Liver (tissue), 3 donors: ENCODE results near the gene CD320.

Source experiments
- ATF3 ChIP-seq: IDR thresholded peaks from 2 replicates; pipeline ENCODE4 v1.6.1; 2016; ENCODE audit warnings: antibody characterized with exemption
- CTCF ChIP-seq: fragments of 150-350 bp; IDR thresholded peaks from 2 replicates; pipeline ENCODE4 v1.5.1; 2017; ENCODE audit warnings: improper control_type of control experiment, low read depth, low read length; ENCODE audit not compliant: missing input control
- EGR1 ChIP-seq, 2 donors: IDR thresholded peaks; 2 replicates each; pipeline ENCODE4 v1.6.1; 2016 to 2018; ENCODE audit warnings: antibody characterized with exemption in 2 of 2, low read depth in 2 of 2
- FOXA1 ChIP-seq: IDR thresholded peaks from 2 replicates; pipeline ENCODE4 v1.6.1; 2016; ENCODE audit warnings: antibody characterized with exemption
- GABPA ChIP-seq, 2 donors: IDR thresholded peaks in 1 of 2; conservative IDR thresholded peaks in 1 of 2; 2 replicates each; pipeline ENCODE4 v1.6.1; 2016; ENCODE audit warnings: antibody characterized with exemption in 2 of 2, mild to moderate bottlenecking in 1 of 2, moderate library complexity in 1 of 2
- JUND ChIP-seq, 2 donors: IDR thresholded peaks; 2 replicates each; pipeline ENCODE4 v1.6.1; 2016; ENCODE audit warnings: antibody characterized with exemption in 2 of 2
- RAD21 ChIP-seq, 2 donors: IDR thresholded peaks; 2 replicates each; pipeline ENCODE4 v1.6.1; 2016; ENCODE audit warnings: antibody characterized with exemption in 2 of 2, mild to moderate bottlenecking in 2 of 2
- SP1 ChIP-seq: IDR thresholded peaks from 2 replicates; pipeline ENCODE4 v1.6.1; 2018; ENCODE audit warnings: antibody characterized with exemption, mild to moderate bottlenecking
- TAF1 ChIP-seq: conservative IDR thresholded peaks from 2 replicates; pipeline ENCODE4 v1.6.1; 2016; ENCODE audit warnings: antibody characterized with exemption, mild to moderate bottlenecking
- YY1 ChIP-seq: IDR thresholded peaks from 2 replicates; pipeline ENCODE4 v1.6.1; 2016; ENCODE audit warnings: antibody characterized with exemption, mild to moderate bottlenecking
- TF ChIP-seq, protein P1 (sequence below): IDR thresholded peaks from 2 replicates; pipeline ENCODE4 v1.6.1; 2016; ENCODE audit warnings: antibody characterized with exemption
- TF ChIP-seq, protein P2 (sequence below): IDR thresholded peaks from 2 replicates; pipeline ENCODE4 v1.6.1; 2016; ENCODE audit warnings: antibody characterized with exemption, mild to moderate bottlenecking
- TF ChIP-seq, protein P3 (sequence below): IDR thresholded peaks from 2 replicates; pipeline ENCODE4 v1.6.1; 2016; ENCODE audit warnings: antibody characterized with exemption
- donor health status: healthy.
- donor health status: healthy.

DNA sequence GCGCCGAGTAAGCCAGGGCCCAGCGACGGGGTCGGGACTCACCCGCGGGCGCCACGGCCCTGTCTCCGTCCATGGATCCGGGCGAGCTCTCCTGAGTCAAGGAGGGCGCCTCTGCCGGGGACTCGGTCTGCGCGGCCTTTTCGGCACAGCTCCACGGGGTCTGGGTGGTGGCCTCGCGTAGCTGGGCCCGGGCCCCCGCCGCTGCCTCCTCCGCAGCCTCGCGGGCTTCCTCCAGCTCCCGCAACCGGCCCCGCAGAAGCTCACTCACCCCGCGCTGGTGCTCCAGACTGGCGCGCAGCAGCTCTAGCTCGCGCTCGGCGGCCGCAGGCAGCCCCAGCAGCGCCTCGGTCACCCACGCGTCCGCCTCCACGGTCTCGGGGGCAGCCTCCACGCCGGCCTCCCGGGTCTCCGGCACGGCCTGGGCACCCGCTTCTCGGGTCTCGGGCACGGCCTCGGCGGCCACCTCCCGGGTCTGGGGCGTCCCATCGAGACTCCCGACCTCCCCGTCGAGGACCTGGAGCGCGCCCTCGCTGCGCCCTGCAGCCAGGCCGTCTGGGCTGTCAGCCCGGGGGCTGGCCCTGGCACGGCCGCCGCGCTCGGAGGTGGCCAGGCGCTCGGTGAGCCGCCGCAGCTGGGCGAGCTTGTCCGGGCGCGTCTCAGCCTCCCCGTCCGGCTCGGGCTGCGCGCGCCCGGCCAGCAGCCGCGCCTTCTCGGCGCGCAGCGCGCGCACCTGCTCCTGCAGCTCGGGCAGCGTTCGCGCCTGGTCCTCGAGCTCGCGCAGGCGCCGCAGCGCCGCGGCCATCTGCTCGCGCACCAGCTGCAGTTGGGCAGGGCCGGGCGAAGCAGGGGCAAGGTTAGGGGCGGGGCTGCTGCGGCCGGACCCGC lies 26.5 kb upstream of the CD320 start:
- TF ChIP-seq CTCF (no peak), YY1 (no peak), TAF1 (no peak), ATF3 (no peak), GABPA (IDR thresholded peaks at IDR 0.05 in 1 of 2, conservative IDR thresholded peaks at IDR 0.05 in 1 of 2) (no peak), FOXA1 (no peak), RAD21 (IDR thresholded peaks at IDR 0.05) (no peak), EGR1 (IDR thresholded peaks at IDR 0.05; ENCODE audit: low read depth in 2 of 2) (no peak), JUND (IDR thresholded peaks at IDR 0.05) (no peak), SP1 (no peak)
- TF ChIP-seq, protein P1, sequence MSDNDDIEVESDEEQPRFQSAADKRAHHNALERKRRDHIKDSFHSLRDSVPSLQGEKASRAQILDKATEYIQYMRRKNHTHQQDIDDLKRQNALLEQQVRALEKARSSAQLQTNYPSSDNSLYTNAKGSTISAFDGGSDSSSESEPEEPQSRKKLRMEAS, result no peak
- TF ChIP-seq, protein P2, sequence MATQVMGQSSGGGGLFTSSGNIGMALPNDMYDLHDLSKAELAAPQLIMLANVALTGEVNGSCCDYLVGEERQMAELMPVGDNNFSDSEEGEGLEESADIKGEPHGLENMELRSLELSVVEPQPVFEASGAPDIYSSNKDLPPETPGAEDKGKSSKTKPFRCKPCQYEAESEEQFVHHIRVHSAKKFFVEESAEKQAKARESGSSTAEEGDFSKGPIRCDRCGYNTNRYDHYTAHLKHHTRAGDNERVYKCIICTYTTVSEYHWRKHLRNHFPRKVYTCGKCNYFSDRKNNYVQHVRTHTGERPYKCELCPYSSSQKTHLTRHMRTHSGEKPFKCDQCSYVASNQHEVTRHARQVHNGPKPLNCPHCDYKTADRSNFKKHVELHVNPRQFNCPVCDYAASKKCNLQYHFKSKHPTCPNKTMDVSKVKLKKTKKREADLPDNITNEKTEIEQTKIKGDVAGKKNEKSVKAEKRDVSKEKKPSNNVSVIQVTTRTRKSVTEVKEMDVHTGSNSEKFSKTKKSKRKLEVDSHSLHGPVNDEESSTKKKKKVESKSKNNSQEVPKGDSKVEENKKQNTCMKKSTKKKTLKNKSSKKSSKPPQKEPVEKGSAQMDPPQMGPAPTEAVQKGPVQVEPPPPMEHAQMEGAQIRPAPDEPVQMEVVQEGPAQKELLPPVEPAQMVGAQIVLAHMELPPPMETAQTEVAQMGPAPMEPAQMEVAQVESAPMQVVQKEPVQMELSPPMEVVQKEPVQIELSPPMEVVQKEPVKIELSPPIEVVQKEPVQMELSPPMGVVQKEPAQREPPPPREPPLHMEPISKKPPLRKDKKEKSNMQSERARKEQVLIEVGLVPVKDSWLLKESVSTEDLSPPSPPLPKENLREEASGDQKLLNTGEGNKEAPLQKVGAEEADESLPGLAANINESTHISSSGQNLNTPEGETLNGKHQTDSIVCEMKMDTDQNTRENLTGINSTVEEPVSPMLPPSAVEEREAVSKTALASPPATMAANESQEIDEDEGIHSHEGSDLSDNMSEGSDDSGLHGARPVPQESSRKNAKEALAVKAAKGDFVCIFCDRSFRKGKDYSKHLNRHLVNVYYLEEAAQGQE, result no peak
- TF ChIP-seq, protein P3, sequence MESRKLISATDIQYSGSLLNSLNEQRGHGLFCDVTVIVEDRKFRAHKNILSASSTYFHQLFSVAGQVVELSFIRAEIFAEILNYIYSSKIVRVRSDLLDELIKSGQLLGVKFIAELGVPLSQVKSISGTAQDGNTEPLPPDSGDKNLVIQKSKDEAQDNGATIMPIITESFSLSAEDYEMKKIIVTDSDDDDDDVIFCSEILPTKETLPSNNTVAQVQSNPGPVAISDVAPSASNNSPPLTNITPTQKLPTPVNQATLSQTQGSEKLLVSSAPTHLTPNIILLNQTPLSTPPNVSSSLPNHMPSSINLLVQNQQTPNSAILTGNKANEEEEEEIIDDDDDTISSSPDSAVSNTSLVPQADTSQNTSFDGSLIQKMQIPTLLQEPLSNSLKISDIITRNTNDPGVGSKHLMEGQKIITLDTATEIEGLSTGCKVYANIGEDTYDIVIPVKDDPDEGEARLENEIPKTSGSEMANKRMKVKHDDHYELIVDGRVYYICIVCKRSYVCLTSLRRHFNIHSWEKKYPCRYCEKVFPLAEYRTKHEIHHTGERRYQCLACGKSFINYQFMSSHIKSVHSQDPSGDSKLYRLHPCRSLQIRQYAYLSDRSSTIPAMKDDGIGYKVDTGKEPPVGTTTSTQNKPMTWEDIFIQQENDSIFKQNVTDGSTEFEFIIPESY, result no peak
